ENCODE data around the gene ARHGEF28.

ARHGEF28 gene

DNA sequence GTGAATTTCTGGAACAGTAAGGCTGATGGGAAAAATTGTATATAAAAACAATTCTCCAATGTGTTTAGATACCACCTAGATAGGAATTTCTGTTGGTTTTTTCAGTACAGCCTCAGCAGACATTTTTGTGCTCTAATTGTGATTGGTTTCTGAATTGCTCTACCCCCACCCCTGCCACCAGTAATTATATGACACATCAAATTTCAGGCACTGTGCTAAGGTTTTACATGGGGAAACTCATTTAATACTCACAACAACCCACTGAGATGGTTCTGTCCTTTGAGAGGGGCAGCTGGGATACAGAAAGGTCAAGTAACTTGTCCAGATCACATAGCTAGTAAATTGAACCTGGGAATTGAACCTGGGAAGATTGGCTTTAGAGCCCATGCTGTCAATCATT lies 288.0 kb downstream of the ARHGEF28 start:
- Histone ChIP-seq H3K27me3 (no peaks in the 10 kb centered on the region), H3K4me1 (ENCODE audit: control insufficient read depth in 1 of 2, insufficient read depth in 1 of 2, low read depth in 1 of 2, low read length in 1 of 2) (no peaks in the 10 kb centered on the region), H3K4me3 (ENCODE audit: low read depth in 1 of 2, low read length in 1 of 2) (no peak overlapping the region), H3K36me3 (no peaks in the 10 kb centered on the region), H3K27ac (no peak overlapping the region), H3K9me3 (no peaks in the 10 kb centered on the region)
- no peak for TF ChIP-seq CTCF (IDR thresholded peaks at IDR 0.05)

DNA sequence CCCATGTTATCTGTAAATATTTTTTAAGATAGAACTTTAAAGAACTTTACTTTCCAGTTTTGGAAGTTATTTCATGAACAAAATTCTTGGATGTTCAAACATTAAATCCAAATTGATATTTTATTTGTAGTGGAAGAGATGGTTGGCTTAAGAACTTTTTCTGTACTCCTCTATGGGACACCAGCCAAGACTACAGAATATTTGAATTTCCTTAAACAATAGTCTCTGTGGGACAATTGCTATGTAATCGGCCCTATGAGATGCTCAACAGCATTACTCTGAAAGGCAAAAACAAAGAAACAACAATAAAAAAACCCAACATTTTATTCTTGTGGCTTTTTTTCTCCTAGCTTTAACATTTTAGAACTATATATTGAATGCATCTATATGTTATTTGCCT lies 289.3 kb downstream of the ARHGEF28 start:
- Histone ChIP-seq H3K36me3 (no peaks in the 10 kb centered on the region), H3K27ac (no peak overlapping the region), H3K27me3 (no peaks in the 10 kb centered on the region), H3K4me1 (ENCODE audit: control insufficient read depth in 1 of 2, insufficient read depth in 1 of 2, low read depth in 1 of 2, low read length in 1 of 2) (no peaks in the 10 kb centered on the region), H3K4me3 (ENCODE audit: low read depth in 1 of 2, low read length in 1 of 2) (no peak overlapping the region), H3K9me3 (no peaks in the 10 kb centered on the region)
- no peak for TF ChIP-seq CTCF (IDR thresholded peaks at IDR 0.05)

DNA sequence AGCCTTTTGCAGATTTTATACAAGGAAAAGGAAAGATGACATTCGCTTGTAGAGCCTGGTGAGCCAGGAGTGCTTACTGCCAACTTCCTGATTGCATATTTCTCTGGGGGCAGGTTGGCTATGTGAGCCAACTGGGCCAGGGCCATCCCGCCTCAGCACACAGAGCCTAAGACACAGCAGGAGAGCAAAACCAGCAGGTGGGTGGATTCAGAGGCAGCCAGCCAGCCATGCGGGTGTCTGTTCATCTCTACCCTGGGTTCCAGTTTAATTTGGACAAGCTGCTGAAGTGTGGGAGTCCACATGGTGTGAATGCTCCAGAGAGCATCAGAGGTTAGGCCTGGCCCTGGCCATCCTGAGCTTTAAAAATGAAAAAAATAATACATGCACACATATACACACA lies 291.4 kb downstream of the ARHGEF28 start:
- H3K36me3 ChIP-seq = no peaks in the 10 kb centered on the region
- TF ChIP-seq CTCF (IDR thresholded peaks at IDR 0.05) = no peak
- no peaks in the 10 kb centered on the region for H3K4me1 ChIP-seq (ENCODE audit: control insufficient read depth in 1 of 2, insufficient read depth in 1 of 2, low read depth in 1 of 2, low read length in 1 of 2)
- H3K4me3 ChIP-seq (ENCODE audit: low read depth in 1 of 2, low read length in 1 of 2) = no peak overlapping the region
- no peaks in the 10 kb centered on the region for H3K9me3 ChIP-seq
- no peak overlapping the region for H3K27ac ChIP-seq
- H3K27me3 ChIP-seq = no peaks in the 10 kb centered on the region

DNA sequence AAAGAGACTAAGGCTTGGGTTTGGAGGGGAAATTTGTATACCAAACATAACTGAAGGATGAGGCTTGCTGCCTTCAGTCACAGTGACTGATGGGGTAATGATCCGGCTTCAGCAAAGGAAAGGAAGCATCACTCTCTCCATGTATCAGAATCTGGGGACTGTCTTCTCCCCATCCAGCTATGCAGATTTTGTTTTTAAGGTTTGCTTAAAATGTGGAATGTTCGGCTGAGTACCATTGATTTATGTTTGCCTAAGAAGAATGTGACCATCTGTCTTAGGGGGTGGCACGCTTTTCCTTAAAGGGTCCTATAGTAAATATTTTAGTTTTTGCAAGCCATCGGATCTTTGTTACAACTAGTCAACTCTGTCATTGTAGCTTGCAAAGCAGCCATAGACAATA lies 291.9 kb downstream of the ARHGEF28 start:
- Histone ChIP-seq H3K36me3 (no peaks in the 10 kb centered on the region), H3K4me1 (ENCODE audit: control insufficient read depth in 1 of 2, insufficient read depth in 1 of 2, low read depth in 1 of 2, low read length in 1 of 2) (no peaks in the 10 kb centered on the region), H3K4me3 (ENCODE audit: low read depth in 1 of 2, low read length in 1 of 2) (no peak overlapping the region), H3K27ac (no peak overlapping the region), H3K9me3 (no peaks in the 10 kb centered on the region), H3K27me3 (no peaks in the 10 kb centered on the region)
- TF ChIP-seq CTCF (IDR thresholded peaks at IDR 0.05) = no peak

GRCh38 chr5:73918791-73919221 lies 292.8 kb downstream of the ARHGEF28 start:
- H3K36me3 ChIP-seq = no peaks in the 10 kb centered on the region
- no peak overlapping the region for H3K27ac ChIP-seq
- no peaks in the 10 kb centered on the region for H3K27me3 ChIP-seq
- no peak overlapping the region for H3K4me3 ChIP-seq (ENCODE audit: low read depth in 1 of 2, low read length in 1 of 2)
- no peaks in the 10 kb centered on the region for H3K4me1 ChIP-seq (ENCODE audit: control insufficient read depth in 1 of 2, insufficient read depth in 1 of 2, low read depth in 1 of 2, low read length in 1 of 2)
- TF ChIP-seq CTCF (IDR thresholded peaks at IDR 0.05) = no peak
- no peaks in the 10 kb centered on the region for H3K9me3 ChIP-seq

GRCh38 chr5:73921741-73922140 lies 295.7 kb downstream of the ARHGEF28 start:
- Histone ChIP-seq H3K27ac (no peak overlapping the region), H3K4me3 (ENCODE audit: low read depth in 1 of 2, low read length in 1 of 2) (no peak overlapping the region), H3K9me3 (no peaks in the 10 kb centered on the region), H3K36me3 (no peaks in the 10 kb centered on the region), H3K4me1 (ENCODE audit: control insufficient read depth in 1 of 2, insufficient read depth in 1 of 2, low read depth in 1 of 2, low read length in 1 of 2) (no peaks in the 10 kb centered on the region), H3K27me3 (no peaks in the 10 kb centered on the region)
- TF ChIP-seq CTCF (IDR thresholded peaks at IDR 0.05) = no peak
